Upper lobe of left lung (tissue), 6 donors: ENCODE results near the gene DCAF15. TPM values are rescaled to one million over a fixed set of nuclear protein-coding genes. Genes with fewer than 3 reads are reported as not detected.

Experiments
- ATAC-seq, 2 donors: fragments of 200-7000 bp; cut with Tn5 transposase; one replicate each; pipeline ENCODE4 v1.9.1; 2022; ENCODE audit warnings: mild to moderate bottlenecking in 2 of 2, moderate library complexity in 2 of 2; ENCODE audit not compliant: low FRiP score in 2 of 2
- DNase-seq, 2 donors: peaks; one replicate each; pipeline ENCODE4 v3.0.0-alpha.2; 2019 to 2020
- H3K27ac ChIP-seq, 4 donors: fragments of 200-600 bp; sonication (generic); one replicate each; pipeline ENCODE4 v1.5.1; 2016 to 2019
- H3K27me3 ChIP-seq, 4 donors: fragments of 200-600 bp; sonication (generic); one replicate each; pipeline ENCODE4 v1.5.1; 2017 to 2019
- H3K36me3 ChIP-seq, 4 donors: fragments of 200-600 bp; sonication (generic); one replicate each; pipeline ENCODE4 v1.5.1; 2016 to 2019
- H3K4me1 ChIP-seq, 4 donors: fragments of 200-600 bp; sonication (generic); one replicate each; pipeline ENCODE4 v1.5.1; 2018 to 2019
- H3K4me3 ChIP-seq, 4 donors: fragments of 200-600 bp; sonication (generic); one replicate each; pipeline ENCODE4 v1.5.1; 2017 to 2019; ENCODE audit warnings: mild to moderate bottlenecking in 2 of 4, moderate library complexity in 1 of 4
- H3K9me3 ChIP-seq, 4 donors: fragments of 200-600 bp; sonication (generic); one replicate each; pipeline ENCODE4 v1.5.1; 2018 to 2019
- EP300 ChIP-seq, 4 donors: sonication (generic); formaldehyde crosslinking; IDR thresholded peaks; one replicate each; pipeline ENCODE4 v1.5.1; 2017; ENCODE audit warnings: antibody characterized with exemption in 4 of 4, control low read depth in 2 of 4
- POLR2A ChIP-seq, 4 donors: fragments of 450-650 bp; IDR thresholded peaks; one replicate each; pipeline ENCODE4 v1.5.1; 2016 to 2017; ENCODE audit warnings: antibody characterized with exemption in 4 of 4, mild to moderate bottlenecking in 2 of 4
- POLR2AphosphoS5 ChIP-seq, 2 donors: sonication (generic); formaldehyde crosslinking; IDR thresholded peaks; one replicate each; pipeline ENCODE4 v1.5.1; 2017; ENCODE audit warnings: antibody characterized with exemption in 2 of 2
- WGBS, 2 donors: methylation state at CpG; one replicate each; pipeline ENCODE4 v1.1.5; 2017 to 2018; 5-methylcytosine and 5-hydroxymethylcytosine counted together
- total RNA-seq, 6 donors: library from RNA; depleted of rRNA in 4 of 6; stranded (reverse); fragments of >200 nt in 4 of 6; gene quantifications; one replicate each; pipeline versions ENCODE4 v1.1.0 to v1.2.1, GENCODE V29; 2016 to 2021
- TF ChIP-seq, protein P1 (sequence below), 6 experiments: fragments of 450-650 bp in 4 of 6; fragments of 200-600 bp in 2 of 6; sonication (generic) in 2 of 6; IDR thresholded peaks; one replicate each; pipeline ENCODE4 v1.5.1; 2016 to 2019; ENCODE audit warnings: antibody characterized with exemption in 6 of 6
- donor health status: DM: no; HTN: no; CAD: no; lungs with moderate emphysema.
- donor health status: DM: no; HTN: yes; CAD: no; lungs with severe emphysema.

DCAF15 gene
- total RNA-seq, 6 donors from 2014 or later: 20.5 to 51.3 (median 39.0) TPM

DNA sequence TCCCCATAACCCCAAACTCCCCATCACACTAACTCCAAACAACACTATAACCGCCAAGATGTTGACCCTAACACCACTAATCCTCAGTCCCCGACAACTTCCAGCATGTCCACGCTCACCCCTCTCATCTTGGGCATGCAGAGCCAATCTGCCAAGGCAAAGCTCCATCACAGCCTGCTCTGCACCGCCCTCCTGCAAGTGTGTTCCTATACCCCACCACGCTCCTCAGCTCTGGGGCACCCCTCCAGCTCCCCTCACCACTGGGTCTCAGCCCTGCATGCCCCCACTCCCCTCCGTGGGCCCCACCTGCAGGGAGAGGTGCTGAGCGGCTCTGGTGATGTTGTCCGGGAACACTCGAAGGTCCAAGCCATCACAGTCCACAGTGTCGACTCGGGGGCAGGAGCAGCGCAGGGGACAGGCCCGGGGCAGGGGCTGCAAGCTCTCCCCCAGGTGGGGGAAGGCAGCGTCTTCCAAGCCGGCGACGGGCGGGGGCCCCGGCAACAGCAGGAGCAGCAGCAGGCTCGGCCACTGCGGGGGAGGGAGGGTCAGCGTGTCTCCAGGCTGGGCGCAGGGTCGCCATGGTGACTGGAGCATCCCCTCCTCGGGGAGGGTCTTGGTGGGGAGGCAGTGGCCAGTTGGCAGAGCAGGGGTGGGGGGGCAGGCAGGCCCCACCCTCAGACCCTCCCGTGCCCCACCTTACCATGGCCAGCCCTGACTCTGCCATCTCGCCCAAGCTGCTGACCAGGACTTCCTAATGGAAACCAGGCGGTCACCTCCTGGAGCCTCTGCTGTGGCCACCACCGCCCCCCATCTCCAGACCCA, 14.6 kb upstream of the DCAF15 start:
- H3K27me3 ChIP-seq: peaks cover 0 to 4% (median 0%) of the 10 kb centered on the region in 4 donors
- no peaks in the 10 kb centered on the region for H3K36me3 ChIP-seq
- peak overlapping the region in 3 of 4 donors; percentile 28 to 42 (median 39) for H3K4me3 ChIP-seq
- WGBS, 2 donors: 24 to 26% methylated on average over 12 to 25 of the region's 29 CpGs
- ATAC-seq: peak; percentile 16 to 44
- TF ChIP-seq, protein P1, sequence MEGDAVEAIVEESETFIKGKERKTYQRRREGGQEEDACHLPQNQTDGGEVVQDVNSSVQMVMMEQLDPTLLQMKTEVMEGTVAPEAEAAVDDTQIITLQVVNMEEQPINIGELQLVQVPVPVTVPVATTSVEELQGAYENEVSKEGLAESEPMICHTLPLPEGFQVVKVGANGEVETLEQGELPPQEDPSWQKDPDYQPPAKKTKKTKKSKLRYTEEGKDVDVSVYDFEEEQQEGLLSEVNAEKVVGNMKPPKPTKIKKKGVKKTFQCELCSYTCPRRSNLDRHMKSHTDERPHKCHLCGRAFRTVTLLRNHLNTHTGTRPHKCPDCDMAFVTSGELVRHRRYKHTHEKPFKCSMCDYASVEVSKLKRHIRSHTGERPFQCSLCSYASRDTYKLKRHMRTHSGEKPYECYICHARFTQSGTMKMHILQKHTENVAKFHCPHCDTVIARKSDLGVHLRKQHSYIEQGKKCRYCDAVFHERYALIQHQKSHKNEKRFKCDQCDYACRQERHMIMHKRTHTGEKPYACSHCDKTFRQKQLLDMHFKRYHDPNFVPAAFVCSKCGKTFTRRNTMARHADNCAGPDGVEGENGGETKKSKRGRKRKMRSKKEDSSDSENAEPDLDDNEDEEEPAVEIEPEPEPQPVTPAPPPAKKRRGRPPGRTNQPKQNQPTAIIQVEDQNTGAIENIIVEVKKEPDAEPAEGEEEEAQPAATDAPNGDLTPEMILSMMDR (IDR thresholded peaks at IDR 0.05): no peak
- no peak for TF ChIP-seq POLR2A (IDR thresholded peaks at IDR 0.05)
- TF ChIP-seq EP300 (IDR thresholded peaks at IDR 0.05): no peak
- TF ChIP-seq POLR2AphosphoS5 (IDR thresholded peaks at IDR 0.05): no peak
- no peaks in the 10 kb centered on the region for H3K9me3 ChIP-seq
- DNase-seq: peak in 1 of 2 donors; percentile 82
- H3K4me1 ChIP-seq: peaks cover 0 to 12% (median 8%) of the 10 kb centered on the region in 4 donors
- peak overlapping the region in 1 of 4 donors; percentile 61 for H3K27ac ChIP-seq

GRCh38 chr19:13938301-13939064, 13.8 kb upstream of the DCAF15 start, which contains the start of gene PODNL1:
TSS of gene PODNL1 (minus strand) at chr19:13938417. CDS start at chr19:13938181, 236 bp downstream.
- no peaks in the 10 kb centered on the region for H3K36me3 ChIP-seq
- no peak for TF ChIP-seq EP300 (IDR thresholded peaks at IDR 0.05)
- no peak for TF ChIP-seq POLR2A (IDR thresholded peaks at IDR 0.05)
- TF ChIP-seq, protein P1 (IDR thresholded peaks at IDR 0.05): no peak
- no peak for TF ChIP-seq POLR2AphosphoS5 (IDR thresholded peaks at IDR 0.05)
- H3K9me3 ChIP-seq: no peaks in the 10 kb centered on the region
- H3K27ac ChIP-seq: peak within 1 kb of the TSS in 1 of 4 donors; percentile 61
- 19 to 28% methylated on average over 20 of the region's 21 CpGs for WGBS, 2 donors
- DNase-seq (peak in 1 of 2 donors; percentile 60), ATAC-seq (peak; percentile 69 to 79)
- peak within 1 kb of the TSS in 3 of 4 donors; percentile 28 to 42 (median 39) for H3K4me3 ChIP-seq
- peaks cover 0 to 4% (median 0%) of the 10 kb centered on the region in 4 donors for H3K27me3 ChIP-seq
- peaks cover 0 to 12% (median 8%) of the 10 kb centered on the region in 4 donors for H3K4me1 ChIP-seq

DNA sequence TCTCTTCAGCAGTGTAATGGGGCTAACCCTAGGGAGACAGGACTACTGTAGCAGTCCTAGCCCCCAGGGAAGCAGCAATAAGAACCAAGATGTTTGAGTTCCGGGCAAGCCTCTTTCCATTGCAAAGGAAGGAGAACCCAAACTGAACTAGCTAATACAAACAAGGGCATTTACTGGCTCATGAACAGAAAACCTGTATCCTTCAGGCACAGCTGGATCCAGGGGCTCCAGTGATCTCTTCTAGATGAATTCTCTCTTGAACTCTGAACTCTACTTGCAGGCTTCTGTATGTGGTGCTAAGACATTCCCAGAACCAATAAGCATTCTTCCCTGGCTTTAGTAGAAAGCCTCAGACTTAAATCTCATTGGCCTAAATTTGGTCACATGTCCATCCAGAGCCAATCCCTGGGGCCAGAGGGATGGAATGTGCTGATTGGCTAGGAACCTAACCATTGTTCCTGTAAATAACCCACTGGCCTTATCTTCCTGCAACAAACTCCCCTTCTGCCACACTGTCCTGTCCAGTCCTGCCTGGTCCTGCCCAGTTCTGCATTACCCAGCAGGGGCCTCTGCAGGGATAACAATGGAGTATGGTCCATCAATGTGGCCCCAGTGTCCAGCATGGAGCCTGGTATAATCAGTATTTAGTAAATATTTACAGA, 10.2 kb upstream of the DCAF15 start:
- H3K4me3 ChIP-seq: no peak overlapping the region
- 94 to 100% methylated on average over 1 of the region's 1 CpG for WGBS, 2 donors
- no peak overlapping the region for H3K27ac ChIP-seq
- H3K36me3 ChIP-seq: no peaks in the 10 kb centered on the region
- DNase-seq (no peak), ATAC-seq (no peak)
- TF ChIP-seq EP300 (IDR thresholded peaks at IDR 0.05) (no peak), POLR2AphosphoS5 (IDR thresholded peaks at IDR 0.05) (no peak), POLR2A (IDR thresholded peaks at IDR 0.05) (no peak)
- TF ChIP-seq, protein P1 (IDR thresholded peaks at IDR 0.05): no peak
- peaks cover 0 to 12% (median 8%) of the 10 kb centered on the region in 4 donors for H3K4me1 ChIP-seq
- H3K27me3 ChIP-seq: peaks cover 0 to 4% (median 0%) of the 10 kb centered on the region in 4 donors
- no peaks in the 10 kb centered on the region for H3K9me3 ChIP-seq

GRCh38 chr19:13946414-13946813, 5.9 kb upstream of the DCAF15 start:
- ATAC-seq (no peak), DNase-seq (no peak)
- TF ChIP-seq, protein P1 (IDR thresholded peaks at IDR 0.05): no peak
- TF ChIP-seq EP300 (IDR thresholded peaks at IDR 0.05) (no peak), POLR2A (IDR thresholded peaks at IDR 0.05) (no peak), POLR2AphosphoS5 (IDR thresholded peaks at IDR 0.05) (no peak)
- no peak overlapping the region for H3K4me3 ChIP-seq
- WGBS, 2 donors: 90 to 93% methylated on average over 4 of the region's 4 CpGs
- no peaks in the 10 kb centered on the region for H3K9me3 ChIP-seq
- H3K27me3 ChIP-seq: no peaks in the 10 kb centered on the region
- H3K27ac ChIP-seq: no peak overlapping the region
- H3K36me3 ChIP-seq: no peaks in the 10 kb centered on the region
- no peaks in the 10 kb centered on the region for H3K4me1 ChIP-seq
